ENCODE results near the gene CSNK2B.
A peak's percentile ranks its signal among the peaks of the same experiment; 100 is the strongest.

Gene CSNK2B

GRCh38 chr6:31701666-31702404, 36.0 kb downstream of the CSNK2B start:
- peak overlapping the region; percentile 93 for H3K27ac ChIP-seq
- DNase-seq (ENCODE audit: low spot score): no peak
- no peak for TF ChIP-seq CTCF (conservative IDR thresholded peaks at IDR 0.05; ENCODE audit: low read depth)
- ChIA-PET CTCF (interaction anchor here (0.7 to 1.4 kb wide), 2 partner anchors 9 to 106 kb away, joined by 4 read pairs; no protein-coding TSS in a partner anchor), POLR2A (ENCODE audit: low non-redundant PET) (interaction anchor here (0.6 kb wide), 1 partner anchor 129 kb away, joined by 4 read pairs; no protein-coding TSS in a partner anchor)

GRCh38 chr6:31702405-31702818, 36.5 kb downstream of the CSNK2B start:
- DNase-seq (ENCODE audit: low spot score): no peak
- POLR2A ChIA-PET (ENCODE audit: low non-redundant PET): interaction anchor here (0.6 kb wide), 1 partner anchor 128 kb away, joined by 4 read pairs; no protein-coding TSS in a partner anchor
- CTCF ChIA-PET: interaction anchor here (0.7 to 1.4 kb wide), 2 partner anchors 10 to 105 kb away, joined by 4 read pairs; no protein-coding TSS in a partner anchor
- TF ChIP-seq CTCF (conservative IDR thresholded peaks at IDR 0.05; ENCODE audit: low read depth): no peak
- H3K27ac ChIP-seq: peak overlapping the region; percentile 93

- POLR2A ChIA-PET (ENCODE audit: low non-redundant PET): interaction anchor here (0.6 to 0.8 kb wide), 2 partner anchors 50 to 128 kb away, joined by 3 to 4 read pairs; no protein-coding TSS in a partner anchor
- CTCF ChIA-PET: interaction anchor here (1.4 kb wide), 1 partner anchor 10 kb away, joined by 4 read pairs; no protein-coding TSS in a partner anchor
- peak; percentile 99 for DNase-seq (ENCODE audit: low spot score)
- peak within 1 kb of the TSS; percentile 93 for H3K27ac ChIP-seq
- no peak for TF ChIP-seq CTCF (conservative IDR thresholded peaks at IDR 0.05; ENCODE audit: low read depth)
These were observed 37.2 kb downstream of the CSNK2B start, which contains the start of gene ABHD16A for GRCh38 chr6:31702819-31703716. Gene ABHD16A (minus strand): TSS chr6:31703324. CDS start chr6:31703281, 43 bp downstream.

- DNase-seq (ENCODE audit: low spot score): no peak
- no peak for TF ChIP-seq CTCF (conservative IDR thresholded peaks at IDR 0.05; ENCODE audit: low read depth)
- ChIA-PET POLR2A (ENCODE audit: low non-redundant PET) (no interaction called here), CTCF (interaction anchor here (1.0 kb wide), 1 partner anchor 24 kb away, joined by 3 read pairs; no protein-coding TSS in a partner anchor)
- H3K27ac ChIP-seq: no peak overlapping the region
These were observed 40.1 kb downstream of the CSNK2B start for GRCh38 chr6:31705931-31706330.

- ChIA-PET CTCF (interaction anchor here (1.0 kb wide), 1 partner anchor 23 kb away, joined by 3 read pairs; no protein-coding TSS in a partner anchor), POLR2A (ENCODE audit: low non-redundant PET) (no interaction called here)
These were observed 40.7 kb downstream of the CSNK2B start, which contains the start of gene LY6G6F for GRCh38 chr6:31706599-31706998. Gene LY6G6F (plus strand): TSS chr6:31706866. CDS start chr6:31706907, 41 bp downstream.

More at GRCh38 chr6:31706599-31706998, 40.7 kb downstream of the CSNK2B start, which contains the start of gene LY6G6F:
- H3K27ac ChIP-seq: no peak within 1 kb of the TSS
- no peak for DNase-seq (ENCODE audit: low spot score)
- no peak for TF ChIP-seq CTCF (conservative IDR thresholded peaks at IDR 0.05; ENCODE audit: low read depth)
